ENCODE results near the gene EML4. TPM values are rescaled to one million over a fixed set of nuclear protein-coding genes. Genes with fewer than 3 reads are reported as not detected.

The EML4 gene
- total RNA-seq, 2 experiments from 2014 or later = 37.1 to 43.2 TPM

DNA sequence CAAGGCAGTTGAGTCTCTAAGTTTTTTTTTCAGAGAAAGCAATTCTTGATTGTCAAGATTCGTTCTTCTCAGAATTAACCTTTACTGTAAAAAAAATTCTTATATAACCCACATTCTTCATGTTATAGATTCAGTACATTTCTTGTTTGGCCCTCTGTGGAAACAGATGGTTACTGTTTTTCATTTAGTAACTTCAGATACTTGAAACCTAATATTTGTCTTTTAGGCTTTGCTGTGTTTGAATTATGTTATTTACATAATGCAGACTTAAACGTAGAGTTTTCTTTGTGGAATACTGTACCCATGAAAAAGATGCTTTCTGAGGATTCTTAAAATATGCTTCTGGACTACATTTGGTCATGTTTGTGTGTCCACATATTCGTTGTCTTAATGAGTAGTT lies 48.2 kb downstream of the EML4 start:
- Histone ChIP-seq H4K20me1 (ENCODE audit: insufficient read depth, low read length) (no peaks in the 10 kb centered on the region), H3K4me3 (ENCODE audit: low read depth, low read length, poor library complexity, severe bottlenecking) (no peak overlapping the region), H3K9me2 (ENCODE audit: insufficient read depth, low read length) (no peaks in the 10 kb centered on the region), H3K4me1 (ENCODE audit: insufficient read depth, low read length, poor library complexity, severe bottlenecking) (no peaks in the 10 kb centered on the region), H3K27ac (ENCODE audit: low read depth, low read length, poor library complexity, severe bottlenecking) (no peak overlapping the region), H3K36me3 (ENCODE audit: insufficient read depth, low read length) (no peaks in the 10 kb centered on the region), H3K4me2 (ENCODE audit: low read length) (no peak overlapping the region), H2AFZ (ENCODE audit: low read length) (no peak overlapping the region), H3K79me2 (ENCODE audit: insufficient read depth, low read depth, low read length) (no peaks in the 10 kb centered on the region), H3K9me3 (ENCODE audit: low read length) (no peaks in the 10 kb centered on the region)
- TF ChIP-seq, protein P1, sequence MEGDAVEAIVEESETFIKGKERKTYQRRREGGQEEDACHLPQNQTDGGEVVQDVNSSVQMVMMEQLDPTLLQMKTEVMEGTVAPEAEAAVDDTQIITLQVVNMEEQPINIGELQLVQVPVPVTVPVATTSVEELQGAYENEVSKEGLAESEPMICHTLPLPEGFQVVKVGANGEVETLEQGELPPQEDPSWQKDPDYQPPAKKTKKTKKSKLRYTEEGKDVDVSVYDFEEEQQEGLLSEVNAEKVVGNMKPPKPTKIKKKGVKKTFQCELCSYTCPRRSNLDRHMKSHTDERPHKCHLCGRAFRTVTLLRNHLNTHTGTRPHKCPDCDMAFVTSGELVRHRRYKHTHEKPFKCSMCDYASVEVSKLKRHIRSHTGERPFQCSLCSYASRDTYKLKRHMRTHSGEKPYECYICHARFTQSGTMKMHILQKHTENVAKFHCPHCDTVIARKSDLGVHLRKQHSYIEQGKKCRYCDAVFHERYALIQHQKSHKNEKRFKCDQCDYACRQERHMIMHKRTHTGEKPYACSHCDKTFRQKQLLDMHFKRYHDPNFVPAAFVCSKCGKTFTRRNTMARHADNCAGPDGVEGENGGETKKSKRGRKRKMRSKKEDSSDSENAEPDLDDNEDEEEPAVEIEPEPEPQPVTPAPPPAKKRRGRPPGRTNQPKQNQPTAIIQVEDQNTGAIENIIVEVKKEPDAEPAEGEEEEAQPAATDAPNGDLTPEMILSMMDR (conservative IDR thresholded peaks at IDR 0.05; ENCODE audit: low read length) = no peak
- TF ChIP-seq EZH2phosphoT487 (IDR thresholded peaks at IDR 0.05; ENCODE audit: borderline replicate concordance, low read depth, low read length) = no peak
- ChIA-PET POLR2A (interaction anchor here (0.6 kb wide), 1 partner anchor 437 kb away, joined by 6 read pairs; no protein-coding TSS in a partner anchor), CTCF (ENCODE audit: unreplicated experiment) (no interaction called here)
- no TSS peak for BruUV-seq (replicated peaks)
- no peak for DNase-seq (ENCODE audit: low spot score)
- intact Hi-C loops (cut with micrococcal nuclease; ENCODE audit: unreplicated experiment) = no loop called here

DNA sequence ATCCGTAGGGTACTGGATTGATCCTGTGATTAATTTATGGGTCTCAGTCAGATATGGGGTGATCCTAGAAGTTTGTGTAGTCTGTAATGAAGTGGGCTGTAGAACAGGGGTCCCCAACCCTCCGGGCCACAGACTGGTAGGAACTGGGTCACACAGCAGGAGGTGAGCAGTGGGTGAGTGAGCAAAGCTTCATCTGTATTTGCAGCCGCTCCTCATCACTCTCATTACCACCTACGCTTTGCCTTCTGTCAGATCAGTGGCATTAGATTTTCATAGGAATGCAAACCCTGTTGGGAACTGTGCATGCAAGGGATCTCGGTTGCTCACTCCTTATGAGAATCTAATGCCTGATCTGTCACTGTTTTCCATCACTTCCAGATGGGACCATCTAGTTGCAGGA lies 48.8 kb downstream of the EML4 start:
- no peak for TF ChIP-seq EZH2phosphoT487 (IDR thresholded peaks at IDR 0.05; ENCODE audit: borderline replicate concordance, low read depth, low read length)
- TF ChIP-seq, protein P1 (conservative IDR thresholded peaks at IDR 0.05; ENCODE audit: low read length) = no peak
- no peaks in the 10 kb centered on the region for H3K79me2 ChIP-seq (ENCODE audit: insufficient read depth, low read depth, low read length)
- BruUV-seq (replicated peaks) = no TSS peak
- H4K20me1 ChIP-seq (ENCODE audit: insufficient read depth, low read length) = no peaks in the 10 kb centered on the region
- no peaks in the 10 kb centered on the region for H3K36me3 ChIP-seq (ENCODE audit: insufficient read depth, low read length)
- no peak overlapping the region for H3K4me2 ChIP-seq (ENCODE audit: low read length)
- no peak overlapping the region for H3K27ac ChIP-seq (ENCODE audit: low read depth, low read length, poor library complexity, severe bottlenecking)
- H3K9me2 ChIP-seq (ENCODE audit: insufficient read depth, low read length) = no peaks in the 10 kb centered on the region
- H3K4me3 ChIP-seq (ENCODE audit: low read depth, low read length, poor library complexity, severe bottlenecking) = no peak overlapping the region
- no peaks in the 10 kb centered on the region for H3K9me3 ChIP-seq (ENCODE audit: low read length)
- POLR2A ChIA-PET = interaction anchor here (0.6 to 0.8 kb wide), 2 partner anchors 15 to 437 kb away, joined by 4 to 6 read pairs; no protein-coding TSS in a partner anchor
- H2AFZ ChIP-seq (ENCODE audit: low read length) = no peak overlapping the region
- intact Hi-C loops (cut with micrococcal nuclease; ENCODE audit: unreplicated experiment) = no loop called here
- DNase-seq (ENCODE audit: low spot score) = no peak
- no peaks in the 10 kb centered on the region for H3K4me1 ChIP-seq (ENCODE audit: insufficient read depth, low read length, poor library complexity, severe bottlenecking)
- CTCF ChIA-PET (ENCODE audit: unreplicated experiment) = no interaction called here

GRCh38 chr2:42218712-42219111 lies 49.6 kb downstream of the EML4 start:
- Histone ChIP-seq H3K9me2 (ENCODE audit: insufficient read depth, low read length) (no peaks in the 10 kb centered on the region), H4K20me1 (ENCODE audit: insufficient read depth, low read length) (no peaks in the 10 kb centered on the region), H3K27ac (ENCODE audit: low read depth, low read length, poor library complexity, severe bottlenecking) (no peak overlapping the region), H3K36me3 (ENCODE audit: insufficient read depth, low read length) (no peaks in the 10 kb centered on the region), H3K9me3 (ENCODE audit: low read length) (no peaks in the 10 kb centered on the region), H3K4me3 (ENCODE audit: low read depth, low read length, poor library complexity, severe bottlenecking) (no peak overlapping the region), H3K4me2 (ENCODE audit: low read length) (no peak overlapping the region), H3K79me2 (ENCODE audit: insufficient read depth, low read depth, low read length) (no peaks in the 10 kb centered on the region), H2AFZ (ENCODE audit: low read length) (no peak overlapping the region), H3K4me1 (ENCODE audit: insufficient read depth, low read length, poor library complexity, severe bottlenecking) (no peaks in the 10 kb centered on the region)
- intact Hi-C loops (cut with micrococcal nuclease; ENCODE audit: unreplicated experiment) = no loop called here
- BruUV-seq (replicated peaks) = no TSS peak
- no peak for DNase-seq (ENCODE audit: low spot score)
- no peak for TF ChIP-seq EZH2phosphoT487 (IDR thresholded peaks at IDR 0.05; ENCODE audit: borderline replicate concordance, low read depth, low read length)
- TF ChIP-seq, protein P1 (conservative IDR thresholded peaks at IDR 0.05; ENCODE audit: low read length) = no peak
- CTCF ChIA-PET (ENCODE audit: unreplicated experiment) = no interaction called here
- POLR2A ChIA-PET = interaction anchor here (0.8 kb wide), 1 partner anchor 14 kb away, joined by 4 read pairs; no protein-coding TSS in a partner anchor
